Right lobe of liver (tissue), 4 donors: ENCODE measurements around the gene DDX20.

ENCODE experiments used
- POLR2A ChIP-seq: fragments of 450-650 bp; IDR thresholded peaks from one replicate; pipeline ENCODE4 v1.6.1; 2017; ENCODE audit warnings: antibody characterized with exemption, mild to moderate bottlenecking
- TF ChIP-seq, protein P1 (sequence below), 4 donors: fragments of 200-600 bp in 3 of 4; fragments of 450-650 bp in 1 of 4; IDR thresholded peaks; one replicate each; pipeline versions ENCODE4 v1.5.1 to v1.8.0; 2016 to 2022; ENCODE audit warnings: antibody characterized with exemption in 4 of 4, mild to moderate bottlenecking in 2 of 4
- donor health status: DM: no; HTN: no; CAD: no.
- donor health status: DM: no; HTN: no; CAD: no.
- donor health status: DM: no; HTN: yes; CAD: no.

DNA sequence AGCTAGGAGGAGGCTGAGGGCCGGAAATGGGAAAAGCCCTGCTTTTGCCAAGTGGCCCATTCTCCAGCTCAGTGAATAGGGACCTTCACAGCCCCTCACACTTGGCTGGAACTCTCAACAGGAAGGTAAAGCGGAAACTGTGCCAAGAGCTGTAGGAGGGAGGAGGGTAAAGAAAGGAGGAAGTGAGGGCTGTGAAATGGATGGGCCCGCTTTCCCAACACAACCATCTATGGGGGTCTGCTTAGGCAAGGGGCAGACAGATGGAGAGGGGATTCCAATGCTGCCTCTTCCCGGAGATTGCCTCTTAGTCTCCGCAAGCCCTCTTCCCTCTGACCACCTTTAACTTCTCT, 21.7 kb upstream of the DDX20 start:
- TF ChIP-seq, protein P1, sequence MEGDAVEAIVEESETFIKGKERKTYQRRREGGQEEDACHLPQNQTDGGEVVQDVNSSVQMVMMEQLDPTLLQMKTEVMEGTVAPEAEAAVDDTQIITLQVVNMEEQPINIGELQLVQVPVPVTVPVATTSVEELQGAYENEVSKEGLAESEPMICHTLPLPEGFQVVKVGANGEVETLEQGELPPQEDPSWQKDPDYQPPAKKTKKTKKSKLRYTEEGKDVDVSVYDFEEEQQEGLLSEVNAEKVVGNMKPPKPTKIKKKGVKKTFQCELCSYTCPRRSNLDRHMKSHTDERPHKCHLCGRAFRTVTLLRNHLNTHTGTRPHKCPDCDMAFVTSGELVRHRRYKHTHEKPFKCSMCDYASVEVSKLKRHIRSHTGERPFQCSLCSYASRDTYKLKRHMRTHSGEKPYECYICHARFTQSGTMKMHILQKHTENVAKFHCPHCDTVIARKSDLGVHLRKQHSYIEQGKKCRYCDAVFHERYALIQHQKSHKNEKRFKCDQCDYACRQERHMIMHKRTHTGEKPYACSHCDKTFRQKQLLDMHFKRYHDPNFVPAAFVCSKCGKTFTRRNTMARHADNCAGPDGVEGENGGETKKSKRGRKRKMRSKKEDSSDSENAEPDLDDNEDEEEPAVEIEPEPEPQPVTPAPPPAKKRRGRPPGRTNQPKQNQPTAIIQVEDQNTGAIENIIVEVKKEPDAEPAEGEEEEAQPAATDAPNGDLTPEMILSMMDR (IDR thresholded peaks at IDR 0.05), result no peak
- TF ChIP-seq POLR2A, result no peak
